Measurements from ENCODE around the gene CLP1. TPM values are rescaled to one million over a fixed set of nuclear protein-coding genes. Genes with fewer than 3 reads are reported as not detected.

CLP1 gene
- total and polyA plus RNA-seq, 2 donors = 13.6 to 22.0 TPM

DNA sequence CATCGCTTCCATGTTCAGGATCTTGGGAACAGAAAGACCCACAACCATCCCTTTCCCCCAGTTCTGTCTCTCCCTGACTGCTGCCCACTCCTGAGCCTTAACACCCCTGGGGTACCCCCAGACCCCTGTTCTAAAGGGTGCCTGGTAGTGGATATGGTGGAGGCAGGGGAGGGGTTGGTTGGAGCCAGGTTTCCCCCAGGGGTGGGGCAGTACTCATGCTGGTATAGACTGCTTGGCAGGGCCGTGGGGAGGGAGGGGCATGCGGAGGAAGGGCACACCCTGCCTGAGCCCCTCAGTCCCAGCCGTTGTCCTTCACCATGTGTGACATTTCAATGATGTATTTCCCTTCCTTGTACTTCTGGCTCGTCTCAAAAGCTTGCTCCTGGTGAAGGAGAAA is 11.9 kb upstream of the CLP1 start:
- H3K4me1 ChIP-seq (ENCODE audit: control insufficient read depth in 2 of 2, insufficient read depth in 2 of 2, low read length in 2 of 2) = peaks cover 31 to 73% of the 10 kb centered on the region in 2 donors
- H3K4me3 ChIP-seq (ENCODE audit: low read length in 2 of 2) = no peak overlapping the region
- H3K27me3 ChIP-seq (ENCODE audit: control insufficient read depth in 2 of 2, insufficient read depth in 1 of 2, low read length in 1 of 2) = peaks cover 22 to 52% of the 10 kb centered on the region in 2 donors
- peaks cover 0 to 3% of the 10 kb centered on the region in 2 donors for H3K36me3 ChIP-seq (ENCODE audit: control insufficient read depth in 2 of 2, insufficient read depth in 2 of 2, low read length in 1 of 2)
- no peak overlapping the region for H3K27ac ChIP-seq (ENCODE audit: low read depth in 1 of 2, low read length in 1 of 2)
- WGBS = 28% methylated on average over 5 of the region's 5 CpGs
- H3K9me3 ChIP-seq (ENCODE audit: control insufficient read depth in 2 of 2, insufficient read depth in 1 of 2, low read length in 1 of 2) = peaks cover 0 to 5% of the 10 kb centered on the region in 2 donors
- DNase-seq (ENCODE audit: low read depth in 6 of 9, low spot score in 9 of 9) = no peak

DNA sequence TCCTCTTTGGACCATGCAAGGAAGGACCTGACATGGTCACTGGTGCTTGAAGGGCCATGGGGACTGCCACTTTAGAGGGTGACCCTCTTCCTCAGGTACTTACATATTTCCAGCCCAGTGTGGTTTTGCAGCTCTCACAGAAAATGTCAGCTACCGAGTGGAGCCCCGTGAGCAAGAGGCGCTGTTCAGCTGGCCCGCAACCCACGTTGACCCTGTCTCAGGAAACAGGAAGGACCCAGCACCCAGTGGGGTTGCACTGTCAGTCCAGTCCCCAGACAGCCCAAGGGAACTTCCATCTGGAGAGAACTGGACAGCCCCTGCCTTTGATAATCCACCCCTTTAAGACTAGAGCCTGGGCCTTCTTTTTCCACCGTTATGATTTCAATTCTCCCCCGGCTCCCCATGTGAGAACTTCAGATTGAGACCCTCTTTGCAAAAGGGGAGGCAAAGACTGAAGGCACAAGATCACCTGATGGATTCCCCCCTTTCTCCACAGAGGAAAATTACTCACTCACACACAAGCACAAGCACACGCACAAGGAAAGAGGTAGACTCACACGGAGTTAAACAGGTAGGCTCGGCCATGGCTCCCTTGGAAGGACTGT is 11.3 kb upstream of the CLP1 start:
- Histone ChIP-seq H3K36me3 (ENCODE audit: control insufficient read depth in 2 of 2, insufficient read depth in 2 of 2, low read length in 1 of 2) (peaks cover 0 to 3% of the 10 kb centered on the region in 2 donors), H3K4me1 (ENCODE audit: control insufficient read depth in 2 of 2, insufficient read depth in 2 of 2, low read length in 2 of 2) (peaks cover 29 to 67% of the 10 kb centered on the region in 2 donors), H3K4me3 (ENCODE audit: low read length in 2 of 2) (no peak overlapping the region), H3K9me3 (ENCODE audit: control insufficient read depth in 2 of 2, insufficient read depth in 1 of 2, low read length in 1 of 2) (peaks cover 0 to 5% of the 10 kb centered on the region in 2 donors), H3K27ac (ENCODE audit: low read depth in 1 of 2, low read length in 1 of 2) (no peak overlapping the region), H3K27me3 (ENCODE audit: control insufficient read depth in 2 of 2, insufficient read depth in 1 of 2, low read length in 1 of 2) (peaks cover 22 to 52% of the 10 kb centered on the region in 2 donors)
- no peak for DNase-seq (ENCODE audit: low read depth in 6 of 9, low spot score in 9 of 9)
- WGBS = 35% methylated on average over 10 of the region's 10 CpGs

DNA sequence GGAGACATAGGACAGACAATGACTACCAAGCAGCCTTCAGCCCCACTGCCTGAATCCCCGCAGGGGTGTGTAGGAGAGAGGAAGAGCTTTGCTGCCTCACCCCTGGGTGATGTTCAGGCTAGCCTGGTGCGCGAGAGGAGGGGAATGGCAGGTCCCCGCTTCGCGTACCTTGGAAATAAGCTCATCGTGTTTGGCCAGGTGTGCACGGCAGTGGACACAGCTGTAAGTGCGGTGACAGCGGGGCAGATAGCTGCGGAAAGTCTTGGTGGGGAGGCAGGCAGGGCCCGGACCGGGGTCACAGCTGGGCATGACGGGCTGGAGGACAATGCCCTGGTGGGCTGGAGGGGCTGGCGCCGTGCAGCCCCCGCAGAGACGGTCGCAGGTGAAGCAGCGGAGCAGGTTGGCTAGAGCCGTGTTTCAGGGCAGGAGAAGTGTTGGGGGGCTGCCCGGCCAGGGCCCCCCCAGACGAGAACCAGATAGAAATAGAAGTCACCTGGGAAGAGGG is 10.7 kb upstream of the CLP1 start:
- Histone ChIP-seq H3K4me1 (ENCODE audit: control insufficient read depth in 2 of 2, insufficient read depth in 2 of 2, low read length in 2 of 2) (peaks cover 29 to 62% of the 10 kb centered on the region in 2 donors), H3K27me3 (ENCODE audit: control insufficient read depth in 2 of 2, insufficient read depth in 1 of 2, low read length in 1 of 2) (peaks cover 22 to 52% of the 10 kb centered on the region in 2 donors), H3K27ac (ENCODE audit: low read depth in 1 of 2, low read length in 1 of 2) (no peak overlapping the region), H3K9me3 (ENCODE audit: control insufficient read depth in 2 of 2, insufficient read depth in 1 of 2, low read length in 1 of 2) (peaks cover 0 to 5% of the 10 kb centered on the region in 2 donors), H3K36me3 (ENCODE audit: control insufficient read depth in 2 of 2, insufficient read depth in 2 of 2, low read length in 1 of 2) (peaks cover 0 to under 1% of the 10 kb centered on the region in 2 donors), H3K4me3 (ENCODE audit: low read length in 2 of 2) (no peak overlapping the region)
- WGBS = 8% methylated on average over 23 of the region's 23 CpGs
- peak in 1 of 9 donors; percentile 57 for DNase-seq (ENCODE audit: low read depth in 6 of 9, low spot score in 9 of 9)

DNA sequence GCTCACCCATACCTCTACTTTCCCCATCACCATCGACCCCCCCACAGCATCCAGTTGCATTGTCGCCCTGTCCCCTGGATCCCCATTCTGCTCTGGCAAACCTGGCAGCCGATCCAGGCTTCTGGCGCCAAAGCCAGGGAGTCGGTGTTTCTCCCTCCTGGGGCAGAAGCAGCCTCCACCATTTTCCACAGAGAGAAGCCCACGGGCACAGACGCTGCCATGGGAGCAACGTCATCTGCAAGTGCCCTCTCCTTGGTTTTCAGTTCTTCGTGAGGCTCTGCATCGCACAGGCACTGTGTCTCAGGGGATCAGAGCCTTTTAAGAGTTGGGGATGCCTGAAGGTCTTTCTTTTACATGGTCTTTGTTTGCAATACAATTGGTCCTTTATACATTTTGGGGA is 10.2 kb upstream of the CLP1 start:
- H3K36me3 ChIP-seq (ENCODE audit: control insufficient read depth in 2 of 2, insufficient read depth in 2 of 2, low read length in 1 of 2) = no peaks in the 10 kb centered on the region
- peak in 1 of 9 donors; percentile 36 for DNase-seq (ENCODE audit: low read depth in 6 of 9, low spot score in 9 of 9)
- H3K9me3 ChIP-seq (ENCODE audit: control insufficient read depth in 2 of 2, insufficient read depth in 1 of 2, low read length in 1 of 2) = peaks cover 0 to 5% of the 10 kb centered on the region in 2 donors
- no peak overlapping the region for H3K27ac ChIP-seq (ENCODE audit: low read depth in 1 of 2, low read length in 1 of 2)
- H3K4me3 ChIP-seq (ENCODE audit: low read length in 2 of 2) = no peak overlapping the region
- 7% methylated on average over 10 of the region's 10 CpGs for WGBS
- H3K4me1 ChIP-seq (ENCODE audit: control insufficient read depth in 2 of 2, insufficient read depth in 2 of 2, low read length in 2 of 2) = peaks cover 29 to 61% of the 10 kb centered on the region in 2 donors
- H3K27me3 ChIP-seq (ENCODE audit: control insufficient read depth in 2 of 2, insufficient read depth in 1 of 2, low read length in 1 of 2) = peaks cover 22 to 52% of the 10 kb centered on the region in 2 donors

DNA sequence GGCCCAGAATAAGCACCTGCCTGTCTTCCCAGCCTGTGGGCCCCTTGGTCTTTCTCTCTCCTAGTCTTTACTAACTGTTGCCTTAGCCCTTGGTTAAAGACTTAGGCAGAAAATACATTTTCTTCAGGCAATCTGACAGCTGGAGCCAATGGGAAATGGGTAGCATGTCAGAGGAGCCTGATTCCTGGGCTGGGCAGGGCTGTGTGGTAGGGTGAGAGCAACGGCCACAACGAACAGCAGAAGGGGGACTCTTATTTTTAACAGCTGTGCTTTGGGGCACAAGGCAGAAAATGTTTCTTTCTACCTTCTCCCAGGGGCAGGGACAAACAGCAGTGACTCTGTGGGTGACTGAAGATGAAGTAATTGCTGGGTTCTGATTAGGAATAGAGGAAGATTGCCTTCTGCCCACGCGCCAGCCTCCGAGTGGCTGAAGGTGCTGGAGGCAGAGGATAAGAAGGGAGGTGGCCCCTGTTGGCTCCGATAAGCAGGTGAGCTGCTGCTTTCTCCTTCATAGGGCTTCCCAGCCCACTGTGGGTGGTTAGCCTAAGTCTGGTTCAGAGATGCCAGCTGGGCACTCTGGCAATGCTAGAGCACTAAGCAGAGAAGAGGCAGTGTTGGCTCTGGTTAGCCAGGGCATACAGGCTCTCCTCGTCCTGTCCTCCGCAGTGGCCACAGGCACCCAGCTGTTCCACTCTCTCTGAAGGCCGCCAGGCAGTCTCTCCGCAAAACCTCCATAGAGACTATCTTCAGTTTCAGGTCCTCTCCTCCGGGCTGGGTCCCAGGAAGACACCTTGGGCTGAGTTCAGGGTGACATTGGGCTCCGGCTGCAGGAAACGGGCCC is 9.4 kb upstream of the CLP1 start:
- no peaks in the 10 kb centered on the region for H3K36me3 ChIP-seq (ENCODE audit: control insufficient read depth in 2 of 2, insufficient read depth in 2 of 2, low read length in 1 of 2)
- DNase-seq (ENCODE audit: low read depth in 6 of 9, low spot score in 9 of 9) = peak in 1 of 9 donors; percentile 48
- H3K9me3 ChIP-seq (ENCODE audit: control insufficient read depth in 2 of 2, insufficient read depth in 1 of 2, low read length in 1 of 2) = peaks cover 0 to 5% of the 10 kb centered on the region in 2 donors
- H3K4me1 ChIP-seq (ENCODE audit: control insufficient read depth in 2 of 2, insufficient read depth in 2 of 2, low read length in 2 of 2) = peaks cover 29 to 61% of the 10 kb centered on the region in 2 donors
- peaks cover 22 to 52% of the 10 kb centered on the region in 2 donors for H3K27me3 ChIP-seq (ENCODE audit: control insufficient read depth in 2 of 2, insufficient read depth in 1 of 2, low read length in 1 of 2)
- peak overlapping the region; percentile 8 to 44 for H3K4me3 ChIP-seq (ENCODE audit: low read length in 2 of 2)
- no peak overlapping the region for H3K27ac ChIP-seq (ENCODE audit: low read depth in 1 of 2, low read length in 1 of 2)
- WGBS = 4% methylated on average over 13 of the region's 13 CpGs

DNA sequence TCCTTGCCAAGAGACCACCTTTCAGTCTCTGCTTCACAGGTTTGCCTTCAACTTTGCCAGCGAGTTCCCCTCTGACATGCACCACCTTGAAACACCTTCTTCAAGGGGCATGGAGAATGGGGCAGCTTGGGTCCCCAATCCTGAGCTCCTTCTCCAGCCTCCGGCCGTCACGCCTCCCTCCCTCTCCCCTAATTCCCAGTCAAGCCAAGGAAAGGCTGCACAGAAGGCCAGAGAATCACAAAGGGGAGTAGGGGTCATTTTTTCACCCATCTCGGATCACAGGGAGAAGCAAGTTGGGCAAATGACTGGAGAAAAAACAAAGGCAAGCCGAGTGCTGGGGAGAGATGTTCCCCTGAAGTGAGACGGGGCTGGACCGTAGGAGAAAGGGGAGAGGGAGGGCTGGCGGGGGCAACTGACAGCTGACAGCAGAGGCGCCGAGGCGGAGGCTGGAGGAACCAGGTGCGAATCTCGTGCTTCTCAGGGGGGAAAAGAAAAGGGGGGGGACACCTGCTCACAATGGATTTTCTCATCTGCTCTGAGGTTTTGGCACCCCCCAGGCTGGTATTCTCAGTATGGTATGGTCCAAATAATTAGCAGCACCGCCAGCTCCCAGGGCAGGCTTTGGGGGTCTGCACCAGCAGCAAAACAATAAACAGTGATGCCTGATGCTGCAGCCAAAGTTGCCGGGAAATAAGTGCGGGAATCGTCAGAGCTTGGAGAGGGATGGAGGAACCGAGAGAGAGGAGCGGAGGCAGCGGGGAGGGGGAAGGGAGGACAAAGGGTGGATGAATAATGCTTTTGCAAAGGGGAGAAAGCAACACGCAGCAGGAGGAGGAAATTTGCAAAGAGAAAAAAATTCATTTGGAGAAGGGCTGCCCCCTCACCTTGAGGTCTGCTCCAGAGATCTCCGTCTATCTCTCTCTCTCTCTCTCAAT is 8.5 kb upstream of the CLP1 start:
- H3K27me3 ChIP-seq (ENCODE audit: control insufficient read depth in 2 of 2, insufficient read depth in 1 of 2, low read length in 1 of 2) = peaks cover 22 to 52% of the 10 kb centered on the region in 2 donors
- peaks cover 0 to 5% of the 10 kb centered on the region in 2 donors for H3K9me3 ChIP-seq (ENCODE audit: control insufficient read depth in 2 of 2, insufficient read depth in 1 of 2, low read length in 1 of 2)
- no peaks in the 10 kb centered on the region for H3K36me3 ChIP-seq (ENCODE audit: control insufficient read depth in 2 of 2, insufficient read depth in 2 of 2, low read length in 1 of 2)
- WGBS = 4% methylated on average over 23 of the region's 23 CpGs
- peak in 1 of 9 donors; percentile 76 for DNase-seq (ENCODE audit: low read depth in 6 of 9, low spot score in 9 of 9)
- H3K4me1 ChIP-seq (ENCODE audit: control insufficient read depth in 2 of 2, insufficient read depth in 2 of 2, low read length in 2 of 2) = peaks cover 29 to 61% of the 10 kb centered on the region in 2 donors
- peak overlapping the region; percentile 8 to 44 for H3K4me3 ChIP-seq (ENCODE audit: low read length in 2 of 2)
- H3K27ac ChIP-seq (ENCODE audit: low read depth in 1 of 2, low read length in 1 of 2) = no peak overlapping the region

DNA sequence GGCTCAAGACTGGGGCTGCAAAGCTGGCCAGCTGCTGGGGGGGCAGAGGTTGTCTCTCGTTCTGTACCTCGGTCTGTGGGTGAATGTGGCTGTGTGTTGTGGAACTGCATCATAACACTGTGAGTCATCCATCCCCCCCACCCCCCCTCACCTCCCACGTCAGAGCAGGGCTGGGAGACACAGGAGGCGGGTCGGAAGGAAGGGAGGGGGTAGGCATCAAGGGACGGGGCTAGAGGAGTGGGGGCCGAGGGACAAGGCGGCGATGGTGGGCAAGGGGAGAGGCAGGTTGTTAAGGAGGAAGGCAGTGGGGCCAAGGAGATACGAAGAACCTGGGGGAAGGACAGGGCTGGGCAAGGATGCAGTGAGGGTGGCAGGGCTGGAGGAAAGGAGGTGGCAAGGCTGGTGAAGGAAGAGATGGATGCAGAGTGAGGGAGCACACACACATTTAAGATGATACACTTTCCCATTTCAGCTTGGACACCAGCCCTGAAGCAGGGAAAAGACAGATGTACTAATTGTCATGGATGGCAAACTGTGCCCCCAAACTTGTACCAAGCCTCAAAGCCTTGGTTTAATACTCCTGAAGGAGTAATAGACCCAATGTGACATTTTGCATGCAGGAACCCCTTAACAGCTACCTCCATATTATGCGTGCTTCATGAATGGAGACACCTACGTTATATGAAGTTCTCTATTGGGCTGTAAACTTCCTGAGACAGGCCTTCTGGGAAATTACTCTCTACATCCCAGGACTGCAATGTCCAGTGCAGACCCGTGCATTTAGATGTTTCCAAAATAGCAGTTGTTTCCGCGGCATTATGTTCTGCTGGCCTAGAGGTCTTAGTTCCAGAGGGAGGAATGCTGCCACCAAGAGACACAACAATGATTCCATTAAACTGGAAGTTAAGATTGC is 7.5 kb upstream of the CLP1 start, which contains the start of gene YPEL4:
YPEL4 (minus strand) TSS at position 87 of the 913 bp plus-strand sequence. CDS start 2,805 bp downstream, outside the sequence.
- peaks cover 22 to 51% of the 10 kb centered on the region in 2 donors for H3K27me3 ChIP-seq (ENCODE audit: control insufficient read depth in 2 of 2, insufficient read depth in 1 of 2, low read length in 1 of 2)
- no peaks in the 10 kb centered on the region for H3K36me3 ChIP-seq (ENCODE audit: control insufficient read depth in 2 of 2, insufficient read depth in 2 of 2, low read length in 1 of 2)
- H3K4me3 ChIP-seq (ENCODE audit: low read length in 2 of 2) = peak within 1 kb of the TSS; percentile 8 to 44
- peak within 1 kb of the TSS in 1 of 2 donors; percentile 22 for H3K27ac ChIP-seq (ENCODE audit: low read depth in 1 of 2, low read length in 1 of 2)
- DNase-seq (ENCODE audit: low read depth in 6 of 9, low spot score in 9 of 9) = peak in 2 of 9 donors; percentile 61 to 82
- H3K4me1 ChIP-seq (ENCODE audit: control insufficient read depth in 2 of 2, insufficient read depth in 2 of 2, low read length in 2 of 2) = peaks cover 29 to 54% of the 10 kb centered on the region in 2 donors
- WGBS = 26% methylated on average over 15 of the region's 15 CpGs
- H3K9me3 ChIP-seq (ENCODE audit: control insufficient read depth in 2 of 2, insufficient read depth in 1 of 2, low read length in 1 of 2) = peaks cover 0 to 5% of the 10 kb centered on the region in 2 donors

DNA sequence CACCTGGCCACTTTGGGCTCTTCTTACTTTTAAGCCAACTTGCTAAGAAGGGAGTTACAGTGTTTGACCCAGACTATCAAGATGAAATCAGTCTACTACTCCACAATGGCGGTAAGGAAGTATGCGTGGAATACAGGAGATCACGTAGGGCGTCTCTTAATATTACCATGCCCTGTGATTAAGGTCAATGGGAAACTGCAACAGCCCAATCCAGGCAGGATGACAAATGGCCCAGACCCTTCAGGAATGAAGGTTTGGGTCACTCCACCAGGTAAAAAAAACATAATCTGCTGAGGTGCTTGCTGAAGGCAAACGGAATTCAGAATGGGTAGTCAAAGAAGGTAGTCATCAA is 6.8 kb upstream of the CLP1 start:
- no peaks in the 10 kb centered on the region for H3K36me3 ChIP-seq (ENCODE audit: control insufficient read depth in 2 of 2, insufficient read depth in 2 of 2, low read length in 1 of 2)
- H3K4me1 ChIP-seq (ENCODE audit: control insufficient read depth in 2 of 2, insufficient read depth in 2 of 2, low read length in 2 of 2) = peaks cover 29 to 48% of the 10 kb centered on the region in 2 donors
- H3K27ac ChIP-seq (ENCODE audit: low read depth in 1 of 2, low read length in 1 of 2) = no peak overlapping the region
- DNase-seq (ENCODE audit: low read depth in 6 of 9, low spot score in 9 of 9) = no peak
- peaks cover 0 to 5% of the 10 kb centered on the region in 2 donors for H3K9me3 ChIP-seq (ENCODE audit: control insufficient read depth in 2 of 2, insufficient read depth in 1 of 2, low read length in 1 of 2)
- H3K27me3 ChIP-seq (ENCODE audit: control insufficient read depth in 2 of 2, insufficient read depth in 1 of 2, low read length in 1 of 2) = peaks cover 18 to 44% of the 10 kb centered on the region in 2 donors
- no peak overlapping the region for H3K4me3 ChIP-seq (ENCODE audit: low read length in 2 of 2)
- 95% methylated on average over 5 of the region's 5 CpGs for WGBS
